HepG2 (cell line): ENCODE data around the gene GAS1. TPM values are rescaled to one million over a fixed set of nuclear protein-coding genes. Genes with fewer than 3 reads are reported as not detected.

Experiments
- ATAC-seq: fragments of 200-7000 bp; cut with Tn5 transposase; 3 replicates; pipeline ENCODE4 v1.9.1; 2020; ENCODE audit warnings: mild to moderate bottlenecking, moderate library complexity
- BruUV-seq: library from RNA; stranded (reverse); fragments of 400-500 nt; replicated peaks from 2 replicates; lab custom pipeline; 2021; lab: Mats Ljungman, UMichigan
- CTCF ChIA-PET: fragments of 300-600 bp; formaldehyde crosslinking; extraction: SDS; loops from one replicate; lab custom pipeline; 2021; ENCODE audit warnings: low total read pairs, inconsistent platforms, low intra/inter-chr PET ratio; lab: Yijun Ruan, JAX
- POLR2A ChIA-PET: fragments of 350-600 bp; sonication (Branson Sonifier 250); formaldehyde crosslinking; loops from one replicate; lab custom pipeline; 2020; ENCODE audit warnings: antibody characterized with exemption, inconsistent platforms; lab: Yijun Ruan, JAX
- DNase-seq: peaks from one replicate; pipeline ENCODE4 v3.0.0-alpha.2; 2015; ENCODE audit warnings: low spot score
- FAIRE-seq: peaks from 3 replicates; lab custom pipeline; 2011; peaks lifted over from hg19 to GRCh38; lab: Jason Lieb, UNC
- H2AFZ ChIP-seq: one replicate; pipeline ENCODE4 v1.6.1; 2011; ENCODE audit warnings: low read length, inconsistent platforms
- H3K27ac ChIP-seq: fragments of 300-600 bp; 3 replicates; pipeline ENCODE4 v1.8.0; 2011; ENCODE audit warnings: mixed run types, mild to moderate bottlenecking, mixed read lengths, low read length, inconsistent platforms; ENCODE audit not compliant: insufficient read depth; ENCODE audit errors: extremely low read length
- H3K27me3 ChIP-seq, 2 experiments: fragments of 200-600 bp in 1 of 2; 2 replicates in 1 of 2; 3 replicates in 1 of 2; pipeline versions ENCODE4 v1.6.0 to v1.8.0; 2011; ENCODE audit warnings: low read length in 2 of 2, mild to moderate bottlenecking in 2 of 2, moderate library complexity in 2 of 2, inconsistent platforms in 1 of 2; ENCODE audit not compliant: insufficient read depth in 2 of 2, control insufficient read depth in 1 of 2
- H3K36me3 ChIP-seq, 2 experiments: fragments of 200-600 bp in 1 of 2; replicated peaks in 1 of 2; 2 replicates in 1 of 2; 3 replicates in 1 of 2; pipeline versions ENCODE4 v1.5.1 to v1.8.0; 2011; ENCODE audit warnings: low read length in 2 of 2, inconsistent platforms in 1 of 2; ENCODE audit not compliant: insufficient read depth in 2 of 2, control insufficient read depth in 1 of 2
- H3K4me1 ChIP-seq: 2 replicates; pipeline ENCODE4 v1.5.1; 2012; ENCODE audit warnings: low read length, inconsistent platforms; ENCODE audit not compliant: insufficient read depth
- H3K4me2 ChIP-seq: 2 replicates; pipeline ENCODE4 v1.6.0; 2011; ENCODE audit warnings: low read depth, low read length, inconsistent platforms
- H3K4me3 ChIP-seq, 3 experiments: fragments of 200-600 bp in 1 of 3; sonication (generic), shearing (Covaris generic) in 1 of 3; replicated peaks in 1 of 3; 2 replicates each; pipeline ENCODE4 v1.5.1; 2011 to 2016; ENCODE audit warnings: low read length in 3 of 3, inconsistent platforms in 2 of 3, low read depth in 2 of 3, mild to moderate bottlenecking in 2 of 3, control low read depth in 1 of 3, mixed read lengths in 1 of 3; ENCODE audit not compliant: insufficient read depth in 1 of 3
- H3K79me2 ChIP-seq: one replicate; pipeline ENCODE4 v1.6.1; 2011; ENCODE audit warnings: low read length, inconsistent platforms; ENCODE audit not compliant: insufficient read depth
- H3K9ac ChIP-seq: 2 replicates; pipeline ENCODE4 v1.6.0; 2011; ENCODE audit warnings: mild to moderate bottlenecking, low read depth, low read length, inconsistent platforms; ENCODE audit not compliant: insufficient read depth
- H3K9me3 ChIP-seq: 2 replicates; pipeline ENCODE4 v1.5.1; 2012; ENCODE audit warnings: mild to moderate bottlenecking, low read length
- H4K20me1 ChIP-seq: 2 replicates; pipeline ENCODE4 v1.6.0; 2011; ENCODE audit warnings: inconsistent platforms, mild to moderate bottlenecking, low read length, moderate library complexity; ENCODE audit not compliant: insufficient read depth
- ARID5B ChIP-seq: IDR thresholded peaks from 2 replicates; pipeline ENCODE4 v1.4.0; 2020; ENCODE audit warnings: mild to moderate bottlenecking, missing genetic modification reagents
- DPF2 ChIP-seq: sonication (generic); formaldehyde crosslinking; IDR thresholded peaks from 2 replicates; pipeline ENCODE4 v1.4.0; 2020; ENCODE audit warnings: mild to moderate bottlenecking, low read depth, missing genetic modification reagents, borderline replicate concordance
- SMARCC2 ChIP-seq: fragments of 450-650 bp; IDR thresholded peaks from 2 replicates; pipeline ENCODE4 v1.6.1; 2017; ENCODE audit warnings: antibody characterized with exemption, mild to moderate bottlenecking
- TBX2 ChIP-seq: sonication (generic); formaldehyde crosslinking; IDR thresholded peaks from 2 replicates; pipeline ENCODE4 v1.5.0; 2020; ENCODE audit warnings: missing genetic modification reagents, mild to moderate bottlenecking, borderline replicate concordance
- TRAFD1 ChIP-seq: sonication (generic); formaldehyde crosslinking; IDR thresholded peaks from 2 replicates; pipeline ENCODE4 v1.5.1; 2020; ENCODE audit warnings: missing genetic modification reagents, mild to moderate bottlenecking, borderline replicate concordance
- ZMYM3 ChIP-seq: sonication (generic); formaldehyde crosslinking; IDR thresholded peaks from 2 replicates; pipeline ENCODE4 v1.5.1; 2020; ENCODE audit warnings: mild to moderate bottlenecking, missing genetic modification reagents
- ZNF337 ChIP-seq: sonication (generic); formaldehyde crosslinking; IDR thresholded peaks from 2 replicates; pipeline ENCODE4 v1.5.1; 2020; ENCODE audit warnings: missing genetic modification reagents, low read depth, mild to moderate bottlenecking, borderline replicate concordance
- ZNF44 ChIP-seq: sonication (generic); formaldehyde crosslinking; IDR thresholded peaks from 2 replicates; pipeline ENCODE4 v1.5.1; 2020; ENCODE audit warnings: mild to moderate bottlenecking, missing genetic modification reagents
- ZNF878 ChIP-seq: sonication (generic); formaldehyde crosslinking; IDR thresholded peaks from 2 replicates; pipeline ENCODE4 v1.8.1; 2023; ENCODE audit warnings: mild to moderate bottlenecking, missing genetic modification reagents, moderate library complexity
- WGBS: methylation state at CpG from one replicate; pipeline ENCODE4 v1.1.6; 2017; ENCODE audit warnings: low lambda C conversion rate; 5-methylcytosine and 5-hydroxymethylcytosine counted together
- in situ Hi-C: cut with HindIII; loops from 2 replicates; pipeline ENCODE4 v1.10.0; 2017; ENCODE audit warnings: low pct_unique_long_range_greater_than_20kb; ENCODE audit not compliant: extremely low pct_ligation_motif_present
- intact Hi-C: fragments of 100-400 bp; cut with micrococcal nuclease; formaldehyde crosslinking; loops from one replicate; pipeline ENCODE4 v1.10.0; 2022; ENCODE audit not compliant: unreplicated experiment
- polyA plus RNA-seq, 8 experiments: library from polyadenylated mRNA; depleted of rRNA in 3 of 8; stranded (reverse) in 7 of 8; unstranded in 1 of 8; fragments of >200 nt; fragmentation: Illumina TruSeq in 4 of 8; extraction: Trizol in 4 of 8; gene quantifications; 2 replicates each; pipeline versions ENCODE4 v1.2.1 to v1.2.3, GENCODE V29; 2011 to 2016; ENCODE audit warnings: low read depth in 4 of 8, missing spikeins in 1 of 8, mixed read lengths in 1 of 8; ENCODE audit not compliant: insufficient read depth in 1 of 8
- total RNA-seq, 5 experiments: library from RNA; depleted of rRNA; stranded (reverse); fragments of >200 nt; fragmentation: Illumina TruSeq; extraction: Trizol; gene quantifications; 2 replicates each; pipeline ENCODE4 v1.2.3, GENCODE V29; 2016; ENCODE audit warnings: low read depth in 1 of 5
- TF ChIP-seq, protein P1 (sequence below): sonication (generic); formaldehyde crosslinking; IDR thresholded peaks from 2 replicates; pipeline ENCODE4 v1.5.0; 2020; ENCODE audit warnings: missing genetic modification reagents
- TF ChIP-seq, protein P2 (sequence below): IDR thresholded peaks from 2 replicates; pipeline ENCODE4 v1.6.1; 2016; ENCODE audit warnings: low read depth, control low read depth
- TF ChIP-seq, protein P3 (sequence below): sonication (generic); formaldehyde crosslinking; IDR thresholded peaks from 2 replicates; pipeline ENCODE4 v1.5.1; 2020; ENCODE audit warnings: missing genetic modification reagents, mild to moderate bottlenecking, borderline replicate concordance

GAS1 gene
- total and polyA plus RNA-seq, 2 of the 13 experiments (the other 11 are each of a cell fraction or from before 2014, with no cell fraction given): not detected

GRCh38 chr9:86939891-86940290 lies 7.4 kb downstream of the GAS1 start:
- BruUV-seq: no TSS peak
- intact Hi-C loops: no loop called here
- Histone ChIP-seq H3K27ac (no peak overlapping the region), H3K27me3 (peaks cover 0 to 37% of the 10 kb centered on the region in 2 experiments; a peak in 3 of 5 replicates), H2AFZ (no peak overlapping the region), H3K36me3 (no peaks in the 10 kb centered on the region), H3K4me2 (no peak overlapping the region), H3K9me3 (no peaks in the 10 kb centered on the region), H3K4me3 (no peak overlapping the region), H3K4me1 (peaks cover 14% of the 10 kb centered on the region), H4K20me1 (no peaks in the 10 kb centered on the region; the same call in 1 of the 2 replicates), H3K79me2 (no peaks in the 10 kb centered on the region), H3K9ac (no peak overlapping the region)
- WGBS: 0% methylated on average over 1 of the region's 1 CpG
- ChIA-PET POLR2A (no interaction called here), CTCF (no interaction called here)
- in situ Hi-C loops: no loop called here
- no peak for FAIRE-seq
- ATAC-seq: no peak
- no peak for DNase-seq
- no peak for TF ChIP-seq ARID5B
- TF ChIP-seq, protein P1, sequence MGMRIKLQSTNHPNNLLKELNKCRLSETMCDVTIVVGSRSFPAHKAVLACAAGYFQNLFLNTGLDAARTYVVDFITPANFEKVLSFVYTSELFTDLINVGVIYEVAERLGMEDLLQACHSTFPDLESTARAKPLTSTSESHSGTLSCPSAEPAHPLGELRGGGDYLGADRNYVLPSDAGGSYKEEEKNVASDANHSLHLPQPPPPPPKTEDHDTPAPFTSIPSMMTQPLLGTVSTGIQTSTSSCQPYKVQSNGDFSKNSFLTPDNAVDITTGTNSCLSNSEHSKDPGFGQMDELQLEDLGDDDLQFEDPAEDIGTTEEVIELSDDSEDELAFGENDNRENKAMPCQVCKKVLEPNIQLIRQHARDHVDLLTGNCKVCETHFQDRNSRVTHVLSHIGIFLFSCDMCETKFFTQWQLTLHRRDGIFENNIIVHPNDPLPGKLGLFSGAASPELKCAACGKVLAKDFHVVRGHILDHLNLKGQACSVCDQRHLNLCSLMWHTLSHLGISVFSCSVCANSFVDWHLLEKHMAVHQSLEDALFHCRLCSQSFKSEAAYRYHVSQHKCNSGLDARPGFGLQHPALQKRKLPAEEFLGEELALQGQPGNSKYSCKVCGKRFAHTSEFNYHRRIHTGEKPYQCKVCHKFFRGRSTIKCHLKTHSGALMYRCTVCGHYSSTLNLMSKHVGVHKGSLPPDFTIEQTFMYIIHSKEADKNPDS (CRISPR knock-in tag): no peak
- TF ChIP-seq DPF2: no peak
- TF ChIP-seq ZNF878 (CRISPR knock-in tag): no peak
- TF ChIP-seq, protein P2, sequence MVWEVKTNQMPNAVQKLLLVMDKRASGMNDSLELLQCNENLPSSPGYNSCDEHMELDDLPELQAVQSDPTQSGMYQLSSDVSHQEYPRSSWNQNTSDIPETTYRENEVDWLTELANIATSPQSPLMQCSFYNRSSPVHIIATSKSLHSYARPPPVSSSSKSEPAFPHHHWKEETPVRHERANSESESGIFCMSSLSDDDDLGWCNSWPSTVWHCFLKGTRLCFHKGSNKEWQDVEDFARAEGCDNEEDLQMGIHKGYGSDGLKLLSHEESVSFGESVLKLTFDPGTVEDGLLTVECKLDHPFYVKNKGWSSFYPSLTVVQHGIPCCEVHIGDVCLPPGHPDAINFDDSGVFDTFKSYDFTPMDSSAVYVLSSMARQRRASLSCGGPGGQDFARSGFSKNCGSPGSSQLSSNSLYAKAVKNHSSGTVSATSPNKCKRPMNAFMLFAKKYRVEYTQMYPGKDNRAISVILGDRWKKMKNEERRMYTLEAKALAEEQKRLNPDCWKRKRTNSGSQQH (CRISPR knock-in tag): no peak
- TF ChIP-seq SMARCC2: no peak
- no peak for TF ChIP-seq ZMYM3 (CRISPR knock-in tag)
- no peak for TF ChIP-seq ZNF44 (CRISPR knock-in tag)
- no peak for TF ChIP-seq TBX2 (CRISPR knock-in tag)
- TF ChIP-seq, protein P3, sequence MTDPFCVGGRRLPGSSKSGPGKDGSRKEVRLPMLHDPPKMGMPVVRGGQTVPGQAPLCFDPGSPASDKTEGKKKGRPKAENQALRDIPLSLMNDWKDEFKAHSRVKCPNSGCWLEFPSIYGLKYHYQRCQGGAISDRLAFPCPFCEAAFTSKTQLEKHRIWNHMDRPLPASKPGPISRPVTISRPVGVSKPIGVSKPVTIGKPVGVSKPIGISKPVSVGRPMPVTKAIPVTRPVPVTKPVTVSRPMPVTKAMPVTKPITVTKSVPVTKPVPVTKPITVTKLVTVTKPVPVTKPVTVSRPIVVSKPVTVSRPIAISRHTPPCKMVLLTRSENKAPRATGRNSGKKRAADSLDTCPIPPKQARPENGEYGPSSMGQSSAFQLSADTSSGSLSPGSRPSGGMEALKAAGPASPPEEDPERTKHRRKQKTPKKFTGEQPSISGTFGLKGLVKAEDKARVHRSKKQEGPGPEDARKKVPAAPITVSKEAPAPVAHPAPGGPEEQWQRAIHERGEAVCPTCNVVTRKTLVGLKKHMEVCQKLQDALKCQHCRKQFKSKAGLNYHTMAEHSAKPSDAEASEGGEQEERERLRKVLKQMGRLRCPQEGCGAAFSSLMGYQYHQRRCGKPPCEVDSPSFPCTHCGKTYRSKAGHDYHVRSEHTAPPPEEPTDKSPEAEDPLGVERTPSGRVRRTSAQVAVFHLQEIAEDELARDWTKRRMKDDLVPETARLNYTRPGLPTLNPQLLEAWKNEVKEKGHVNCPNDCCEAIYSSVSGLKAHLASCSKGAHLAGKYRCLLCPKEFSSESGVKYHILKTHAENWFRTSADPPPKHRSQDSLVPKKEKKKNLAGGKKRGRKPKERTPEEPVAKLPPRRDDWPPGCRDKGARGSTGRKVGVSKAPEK (CRISPR knock-in tag): no peak
- TF ChIP-seq ZNF337 (CRISPR knock-in tag): no peak
- TF ChIP-seq TRAFD1 (CRISPR knock-in tag): no peak
